Activated T-cell treated with anti-CD3 and anti-CD28 coated beads, Interleukin-2, amount 50 U/mL, for 4 hours (primary cell): ENCODE measurements around the gene NRDE2. TPM values are rescaled to one million over a fixed set of nuclear protein-coding genes. Genes with fewer than 3 reads are reported as not detected.

Experiments used
- ATAC-seq, 2 donors: fragments of 200-7000 bp; cut with Tn5 transposase; one replicate each; pipeline ENCODE4 v1.10.0; 2021
- DNase-seq: peaks from one replicate; pipeline ENCODE4 v3.0.0-alpha.2; 2020
- H3K27me3 Mint-ChIP-seq: one replicate; pipeline ENCODE4 v1.8.0; 2021; ENCODE audit warnings: low read depth, mixed read lengths
- H3K36me3 Mint-ChIP-seq: one replicate; pipeline ENCODE4 v1.8.0; 2022; ENCODE audit warnings: mixed read lengths; ENCODE audit not compliant: insufficient read depth
- H3K4me1 Mint-ChIP-seq: one replicate; pipeline ENCODE4 v1.8.0; 2021; ENCODE audit warnings: low read depth, mixed read lengths
- H3K4me3 Mint-ChIP-seq: one replicate; pipeline ENCODE4 v1.8.0; 2021; ENCODE audit warnings: mild to moderate bottlenecking, moderate library complexity, mixed read lengths
- H3K9me3 Mint-ChIP-seq: one replicate; pipeline ENCODE4 v1.8.0; 2021; ENCODE audit warnings: mixed read lengths
- total RNA-seq, 3 donors: library from RNA; stranded (reverse); gene quantifications; one replicate each; pipeline ENCODE4 v1.2.1, GENCODE V29; 2021

NRDE2 gene
- total RNA-seq, 3 donors from 2014 or later: 18.8 to 26.0 (median 23.8) TPM

GRCh38 chr14:90319634-90320541 is 11.9 kb downstream of the NRDE2 start:
- H3K4me3 Mint-ChIP-seq: no peak overlapping the region
- no peaks in the 10 kb centered on the region for H3K27me3 Mint-ChIP-seq
- peaks cover 6% of the 10 kb centered on the region for H3K9me3 Mint-ChIP-seq
- H3K36me3 Mint-ChIP-seq: peaks cover 37% of the 10 kb centered on the region
- DNase-seq (no peak), ATAC-seq (peak; percentile 83 to 90)
- H3K4me1 Mint-ChIP-seq: peaks cover 22% of the 10 kb centered on the region

GRCh38 chr14:90319173-90319572 is 12.6 kb downstream of the NRDE2 start:
- no peak for DNase-seq
- H3K36me3 Mint-ChIP-seq: peaks cover 37% of the 10 kb centered on the region
- H3K9me3 Mint-ChIP-seq: peaks cover 6% of the 10 kb centered on the region
- no peak overlapping the region for H3K4me3 Mint-ChIP-seq
- peaks cover 22% of the 10 kb centered on the region for H3K4me1 Mint-ChIP-seq
- H3K27me3 Mint-ChIP-seq: no peaks in the 10 kb centered on the region
- ATAC-seq: no peak

GRCh38 chr14:90318016-90318415 is 13.7 kb downstream of the NRDE2 start:
- ATAC-seq: no peak
- peaks cover 41% of the 10 kb centered on the region for H3K36me3 Mint-ChIP-seq

GRCh38 chr14:90317286-90317685 is 14.5 kb downstream of the NRDE2 start:
- Mint-ChIP-seq H3K9me3 (peaks cover 6% of the 10 kb centered on the region), H3K36me3 (peaks cover 44% of the 10 kb centered on the region), H3K27me3 (no peaks in the 10 kb centered on the region), H3K4me3 (no peak overlapping the region), H3K4me1 (peaks cover 18% of the 10 kb centered on the region)
- ATAC-seq (no peak), DNase-seq (no peak)

More at GRCh38 chr14:90318016-90318415, 13.7 kb downstream of the NRDE2 start:
- DNase-seq: no peak
- Mint-ChIP-seq H3K27me3 (no peaks in the 10 kb centered on the region), H3K9me3 (peaks cover 6% of the 10 kb centered on the region), H3K4me1 (peaks cover 18% of the 10 kb centered on the region), H3K4me3 (no peak overlapping the region)

- ATAC-seq: no peak
- DNase-seq: no peak
- H3K4me1 Mint-ChIP-seq: no peaks in the 10 kb centered on the region
- H3K36me3 Mint-ChIP-seq: peaks cover 60% of the 10 kb centered on the region
- no peaks in the 10 kb centered on the region for H3K9me3 Mint-ChIP-seq
- no peaks in the 10 kb centered on the region for H3K27me3 Mint-ChIP-seq
- H3K4me3 Mint-ChIP-seq: no peak overlapping the region
Observed at GRCh38 chr14:90308561-90308960, 23.2 kb downstream of the NRDE2 start.

GRCh38 chr14:90305176-90305601 is 26.6 kb downstream of the NRDE2 start:
- Mint-ChIP-seq H3K4me1 (peaks cover 9% of the 10 kb centered on the region), H3K27me3 (no peaks in the 10 kb centered on the region), H3K9me3 (no peaks in the 10 kb centered on the region), H3K4me3 (no peak overlapping the region), H3K36me3 (peaks cover 48% of the 10 kb centered on the region)
- DNase-seq (no peak), ATAC-seq (no peak)

- ATAC-seq: no peak
- Mint-ChIP-seq H3K36me3 (peaks cover 43% of the 10 kb centered on the region), H3K4me3 (no peak overlapping the region), H3K27me3 (no peaks in the 10 kb centered on the region), H3K4me1 (peaks cover 9% of the 10 kb centered on the region), H3K9me3 (no peaks in the 10 kb centered on the region)
- DNase-seq: no peak
Observed at GRCh38 chr14:90304502-90304901, 27.2 kb downstream of the NRDE2 start.

- DNase-seq: no peak
- no peaks in the 10 kb centered on the region for H3K27me3 Mint-ChIP-seq
- no peak for ATAC-seq
- no peak overlapping the region for H3K4me3 Mint-ChIP-seq
- H3K36me3 Mint-ChIP-seq: peaks cover 43% of the 10 kb centered on the region
- H3K4me1 Mint-ChIP-seq: peaks cover 9% of the 10 kb centered on the region
- no peaks in the 10 kb centered on the region for H3K9me3 Mint-ChIP-seq
Observed at GRCh38 chr14:90303473-90303872, 28.3 kb downstream of the NRDE2 start.

- no peak overlapping the region for H3K4me3 Mint-ChIP-seq
- H3K9me3 Mint-ChIP-seq: no peaks in the 10 kb centered on the region
- no peaks in the 10 kb centered on the region for H3K27me3 Mint-ChIP-seq
- DNase-seq (no peak), ATAC-seq (no peak)
- peaks cover 9% of the 10 kb centered on the region for H3K4me1 Mint-ChIP-seq
- H3K36me3 Mint-ChIP-seq: peaks cover 43% of the 10 kb centered on the region
Observed at GRCh38 chr14:90302529-90303303, 29.0 kb downstream of the NRDE2 start.

- Mint-ChIP-seq H3K36me3 (peaks cover 41% of the 10 kb centered on the region), H3K4me1 (peaks cover 9% of the 10 kb centered on the region), H3K4me3 (no peak overlapping the region), H3K27me3 (no peaks in the 10 kb centered on the region), H3K9me3 (no peaks in the 10 kb centered on the region)
- no peak for DNase-seq
- ATAC-seq: no peak
Observed at GRCh38 chr14:90301668-90302090, 30.1 kb downstream of the NRDE2 start.

GRCh38 chr14:90301122-90301521 is 30.6 kb downstream of the NRDE2 start:
- Mint-ChIP-seq H3K9me3 (no peaks in the 10 kb centered on the region), H3K4me1 (peaks cover 9% of the 10 kb centered on the region), H3K36me3 (peaks cover 44% of the 10 kb centered on the region), H3K4me3 (no peak overlapping the region), H3K27me3 (no peaks in the 10 kb centered on the region)
- ATAC-seq (no peak), DNase-seq (no peak)

GRCh38 chr14:90300611-90301047 is 31.1 kb downstream of the NRDE2 start:
- no peak overlapping the region for H3K4me3 Mint-ChIP-seq
- H3K27me3 Mint-ChIP-seq: no peaks in the 10 kb centered on the region
- DNase-seq (no peak), ATAC-seq (no peak)
- peaks cover 9% of the 10 kb centered on the region for H3K4me1 Mint-ChIP-seq
- no peaks in the 10 kb centered on the region for H3K9me3 Mint-ChIP-seq
- peaks cover 44% of the 10 kb centered on the region for H3K36me3 Mint-ChIP-seq

GRCh38 chr14:90299408-90299807 is 32.3 kb downstream of the NRDE2 start:
- H3K9me3 Mint-ChIP-seq: no peaks in the 10 kb centered on the region

GRCh38 chr14:90297876-90298629 is 33.7 kb downstream of the NRDE2 start:
- H3K36me3 Mint-ChIP-seq: peaks cover 34% of the 10 kb centered on the region
- no peaks in the 10 kb centered on the region for H3K9me3 Mint-ChIP-seq
- no peak for DNase-seq
- no peak for ATAC-seq
- no peaks in the 10 kb centered on the region for H3K27me3 Mint-ChIP-seq
- H3K4me1 Mint-ChIP-seq: peaks cover 9% of the 10 kb centered on the region
- H3K4me3 Mint-ChIP-seq: no peak overlapping the region

More at GRCh38 chr14:90299408-90299807, 32.3 kb downstream of the NRDE2 start:
- Mint-ChIP-seq H3K36me3 (peaks cover 38% of the 10 kb centered on the region), H3K4me1 (peaks cover 9% of the 10 kb centered on the region), H3K4me3 (no peak overlapping the region), H3K27me3 (no peaks in the 10 kb centered on the region)
- DNase-seq: no peak
- no peak for ATAC-seq
